Activated CD4-positive, alpha-beta T cell treated with anti-CD3 and anti-CD28 coated beads, Interleukin-2, Interleukin-6, amounts not matched to agents 100 ng/mL and 50 ng/mL, durations not matched to agents 16 hours and 8 hours (primary cell): Measurements from ENCODE around the gene SSU72.
A peak's percentile ranks its signal among the peaks of the same experiment; 100 is the strongest.
"Not testable (repeated sequence)": the region's sequence is repeated elsewhere in the genome, so short reads cannot be mapped to it uniquely, and the experiment has no call there.

Experiments
- DNase-seq: peaks from one replicate; pipeline ENCODE4 v3.0.0-alpha.2; 2020

Gene SSU72

GRCh38 chr1:1594602-1595260 is 20.1 kb upstream of the SSU72 start:
- DNase-seq, result no peak

- DNase-seq, result no peak
Measured at GRCh38 chr1:1593834-1594601, 19.4 kb upstream of the SSU72 start.

DNA sequence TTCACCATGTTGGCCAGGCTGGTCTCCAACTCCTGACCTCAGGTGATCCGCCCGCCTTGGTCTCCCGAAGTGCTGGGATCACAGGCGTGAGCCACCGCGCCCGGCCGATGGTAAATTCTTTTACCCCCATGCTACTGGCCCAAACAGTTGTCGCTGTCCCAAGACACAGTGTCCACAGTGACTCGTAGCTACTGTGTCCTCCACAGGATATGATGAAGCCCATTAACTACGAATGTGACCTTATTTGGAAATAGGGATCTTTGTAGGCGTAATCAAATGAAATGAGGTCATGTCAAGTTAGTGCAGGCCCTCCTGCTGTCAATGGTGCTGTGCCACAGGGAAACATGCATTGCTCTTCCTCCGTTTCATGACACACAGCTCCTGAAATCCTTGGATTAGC is 16.8 kb upstream of the SSU72 start:
- DNase-seq, result no peak

DNA sequence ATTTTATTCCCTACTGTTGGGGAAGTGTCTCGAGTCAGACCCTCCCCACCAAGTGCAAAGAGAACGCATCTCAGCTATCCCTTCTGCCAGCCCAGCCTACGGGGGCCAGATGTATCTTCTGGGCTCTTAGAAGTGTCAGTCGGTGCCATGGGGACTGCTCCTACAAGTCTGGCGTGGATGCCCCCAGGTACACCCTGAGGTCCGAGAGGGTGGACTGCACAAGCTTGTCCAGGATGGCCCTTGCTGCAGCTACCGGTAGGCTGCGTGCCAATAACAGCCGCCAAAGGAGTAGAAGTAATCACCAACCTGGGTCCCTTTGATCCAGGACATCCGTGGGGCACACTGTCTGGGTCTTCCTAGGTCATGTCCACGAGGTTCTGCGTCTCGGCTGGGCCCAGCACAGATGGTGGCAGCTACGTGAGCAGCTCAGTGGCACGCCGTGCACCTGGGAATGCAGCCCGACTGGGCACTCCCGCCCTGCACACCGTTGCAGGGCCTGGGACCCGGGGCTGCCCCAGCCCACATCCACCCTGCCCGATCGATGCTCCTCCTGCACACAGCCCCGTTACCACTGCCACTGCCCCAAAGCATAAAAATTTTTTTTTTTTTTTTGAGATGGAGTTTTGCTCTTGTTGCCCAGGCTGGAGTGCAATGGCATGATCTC is 8.8 kb upstream of the SSU72 start:
- DNase-seq, result no peak

DNA sequence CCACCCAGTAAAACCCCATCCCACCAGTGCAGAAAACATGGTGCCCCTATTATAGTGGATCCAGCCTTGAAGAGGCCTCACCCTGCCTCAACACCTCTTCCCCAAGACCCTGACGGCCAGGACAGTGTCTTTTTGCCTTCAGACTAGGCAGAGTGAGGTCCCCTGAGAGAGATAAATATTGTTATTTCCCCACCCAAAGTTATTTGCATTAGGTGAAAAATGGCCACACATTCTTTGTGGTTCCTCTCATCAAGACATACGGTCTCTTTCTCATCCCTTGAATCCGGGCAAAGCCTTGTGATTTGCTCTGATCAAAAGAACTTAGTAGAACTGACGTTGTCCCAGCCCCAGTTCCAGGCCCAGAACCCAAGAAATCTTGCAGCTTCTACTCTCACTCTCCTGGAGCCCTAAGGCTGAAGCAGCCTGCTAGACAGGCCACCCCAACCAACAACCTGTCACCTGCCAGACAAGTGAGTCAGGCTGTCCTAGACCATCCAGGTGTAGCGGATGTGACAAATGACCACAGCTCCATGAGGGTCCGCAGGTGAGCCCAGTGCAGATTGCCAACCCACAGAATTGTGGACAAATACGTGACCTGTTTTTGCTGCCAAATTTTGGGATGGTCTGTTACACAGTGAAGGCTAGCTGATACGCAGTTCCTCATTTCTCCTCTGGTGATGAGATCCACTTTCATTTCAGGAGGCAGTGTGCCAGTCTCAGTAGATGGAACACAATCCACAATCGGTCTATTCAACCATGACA is 8.1 kb upstream of the SSU72 start:
- DNase-seq, result no peak

DNA sequence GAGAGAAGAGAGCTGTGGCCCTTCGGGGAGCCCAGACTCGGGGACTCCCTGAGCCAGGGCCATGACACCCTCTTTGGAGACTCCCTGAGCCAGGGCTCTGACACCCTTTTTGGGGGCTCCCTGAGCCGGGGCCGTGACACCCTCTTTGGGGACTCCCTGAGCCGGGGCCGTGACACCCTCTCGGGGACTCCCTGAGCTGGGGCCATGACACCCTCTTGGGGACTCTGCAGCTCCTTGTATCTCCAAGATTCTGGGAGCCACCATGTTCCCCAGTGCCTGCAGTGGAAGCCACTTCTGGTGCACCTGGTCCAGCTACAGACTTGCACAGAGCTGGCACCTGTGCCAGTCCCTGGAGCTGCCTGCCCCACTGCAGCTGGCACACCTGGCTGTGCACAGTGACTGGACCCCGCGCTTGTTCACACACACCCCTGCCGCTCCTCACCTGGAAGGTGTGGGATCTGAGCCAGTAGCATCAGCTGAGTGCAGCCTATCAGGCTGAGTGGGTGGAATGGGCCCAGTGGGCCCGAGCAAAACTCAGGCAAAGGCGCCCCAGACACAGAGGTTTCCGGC is 3.8 kb upstream of the SSU72 start:
- no peak for DNase-seq

- no peak for DNase-seq
Measured at GRCh38 chr1:1577367-1578011, 2.8 kb upstream of the SSU72 start.

- DNase-seq, result peak; percentile 75
Measured at GRCh38 chr1:1573843-1574720, 581 bp downstream of the SSU72 start.

DNA sequence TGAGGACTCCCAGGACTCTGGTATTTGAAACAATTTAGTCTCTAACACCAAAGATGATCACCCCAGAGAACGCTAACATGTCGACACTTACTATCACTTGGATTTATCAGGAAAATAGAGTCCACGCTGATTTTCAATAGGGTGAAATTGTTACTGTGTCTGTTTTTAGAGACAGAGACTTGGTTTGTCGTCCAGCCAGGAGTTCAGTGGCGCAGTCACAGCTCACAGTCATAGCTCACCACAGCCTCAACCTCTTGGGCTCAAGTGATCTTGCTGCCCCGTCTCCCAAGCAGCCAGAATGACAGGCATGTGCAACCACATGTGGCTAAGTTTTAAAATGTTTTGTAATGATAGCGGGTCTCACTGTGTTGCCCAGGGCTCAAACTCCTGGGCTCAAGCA is 5.3 kb downstream of the SSU72 start:
- no peak for DNase-seq

DNA sequence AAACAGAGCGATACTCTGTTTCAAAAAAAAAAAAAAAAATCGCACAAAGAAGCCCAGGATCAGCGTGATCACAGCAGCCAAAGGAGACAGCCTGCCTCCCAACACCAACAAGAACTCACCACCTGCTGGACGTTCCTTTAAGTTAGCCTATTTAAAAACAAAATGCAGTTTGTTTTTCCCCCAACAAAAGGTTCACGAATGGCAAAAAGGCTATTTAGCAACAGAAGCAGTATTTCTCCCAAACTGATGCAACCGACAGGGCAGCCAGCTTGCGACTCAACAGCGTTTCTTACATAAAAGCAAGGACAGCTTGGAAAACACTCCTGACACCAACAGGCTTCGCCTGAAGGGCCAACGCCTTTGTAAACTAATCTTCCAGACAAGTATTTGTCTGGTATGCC is 6.8 kb downstream of the SSU72 start:
- no peak for DNase-seq

DNA sequence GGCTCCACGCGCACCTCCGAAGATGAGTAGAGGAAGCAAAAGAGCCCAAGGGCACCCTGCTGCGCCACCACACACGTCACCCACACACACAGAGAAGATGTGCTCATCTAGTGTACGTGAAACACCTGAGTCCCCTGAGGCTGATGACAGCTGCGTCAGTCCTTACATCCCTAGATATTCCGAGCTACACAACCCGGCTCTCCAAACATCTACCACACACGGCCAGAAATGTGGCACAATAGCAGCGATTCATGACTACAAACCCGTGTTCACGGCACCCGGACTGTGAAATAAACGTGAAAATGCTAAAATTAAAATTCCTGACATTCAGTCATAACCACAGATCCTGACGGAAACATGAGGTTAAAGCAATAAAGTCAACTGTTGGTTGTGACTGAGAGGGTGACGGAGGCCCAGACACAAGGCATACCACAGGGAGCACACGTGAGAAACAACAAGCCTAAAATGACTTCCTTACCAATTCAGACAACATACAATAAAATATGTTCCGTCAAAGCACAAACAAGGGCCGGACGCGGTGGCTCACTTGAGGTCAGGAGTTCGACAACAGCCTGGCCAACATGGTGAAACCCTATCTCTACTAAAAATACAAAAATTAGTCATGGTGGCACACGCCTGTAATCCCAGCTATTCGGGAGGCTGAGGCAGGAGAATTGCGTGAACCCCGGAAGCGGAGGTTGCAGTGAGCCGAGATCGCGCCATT is 7.3 kb downstream of the SSU72 start:
- no peak for DNase-seq

GRCh38 chr1:1565340-1565739 is 9.3 kb downstream of the SSU72 start:
- DNase-seq, result no peak

- no peak for DNase-seq
Measured at GRCh38 chr1:1564268-1564667, 10.4 kb downstream of the SSU72 start.

DNA sequence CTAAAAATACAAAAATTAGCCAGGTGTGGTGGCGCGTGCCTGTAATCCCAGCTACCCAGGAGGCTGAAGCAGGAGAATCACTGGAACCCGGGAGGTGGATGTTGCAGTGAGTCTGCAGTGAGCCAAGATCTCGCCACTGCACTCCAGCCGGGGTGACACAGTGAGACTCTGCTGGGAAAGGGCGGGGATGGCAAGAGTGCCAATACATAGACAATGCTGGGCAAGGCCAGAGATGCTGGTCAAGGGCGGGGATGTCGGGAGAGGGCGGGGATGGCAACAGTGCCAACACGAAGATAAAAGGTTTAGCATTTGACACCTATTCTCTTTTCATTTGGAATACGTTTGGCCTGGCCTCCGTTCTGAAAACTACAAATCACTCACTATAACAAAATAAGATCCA is 11.0 kb downstream of the SSU72 start:
- DNase-seq, result no peak

DNA sequence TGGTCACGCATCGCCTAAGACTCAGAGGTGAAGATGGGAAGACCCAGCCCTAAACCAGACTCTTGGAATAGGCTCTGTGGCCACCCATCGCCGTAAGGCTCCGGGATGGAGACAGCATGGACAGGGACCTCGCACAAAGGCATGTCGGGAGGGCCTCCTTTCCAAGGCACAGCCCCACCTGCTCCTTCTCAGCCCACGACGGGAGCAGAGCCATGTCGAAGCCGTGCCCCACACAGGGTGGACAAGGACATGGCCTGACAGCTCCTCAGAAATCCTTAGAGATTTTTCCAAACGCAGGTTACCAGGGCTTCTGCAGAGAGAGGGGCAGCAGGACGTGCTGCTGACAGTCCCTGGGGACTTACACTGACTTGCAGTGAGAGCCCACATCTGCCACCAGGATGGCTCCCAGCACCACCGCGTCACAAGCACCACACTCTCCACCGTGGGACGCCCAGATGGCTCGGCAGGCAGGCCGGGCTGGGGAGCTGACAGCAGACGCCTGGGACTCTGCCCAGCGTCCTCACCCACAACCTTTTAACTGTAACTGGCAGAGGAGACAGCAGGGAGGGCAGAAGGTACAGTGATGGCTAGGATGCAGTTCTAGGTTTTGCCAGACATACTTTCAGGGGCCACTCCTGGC is 12.0 kb downstream of the SSU72 start:
- DNase-seq, result no peak

GRCh38 chr1:1561801-1562470 is 12.7 kb downstream of the SSU72 start:
- DNase-seq, result no peak

GRCh38 chr1:1560178-1560577 is 14.5 kb downstream of the SSU72 start:
- DNase-seq, result no peak

GRCh38 chr1:1559066-1559465 is 15.6 kb downstream of the SSU72 start:
- DNase-seq, result no peak

DNA sequence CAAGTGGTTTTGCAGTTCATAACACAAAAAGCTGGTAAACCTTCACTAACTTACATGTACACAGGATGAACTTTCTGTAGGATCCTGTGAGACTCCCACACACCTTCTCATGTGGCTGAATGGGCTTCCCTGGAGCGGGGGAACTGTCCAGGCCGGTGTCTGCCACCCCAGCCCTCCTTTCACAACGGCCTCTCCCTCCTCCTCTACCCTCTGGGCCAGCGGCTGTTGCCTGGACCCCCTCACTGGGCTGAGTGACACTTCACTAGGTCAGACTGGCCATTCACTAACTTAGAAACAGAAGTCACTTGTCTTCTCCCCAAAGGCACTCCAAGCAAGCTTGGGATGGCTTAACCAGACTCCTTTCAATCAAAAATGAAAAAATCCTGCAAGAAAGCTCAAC is 16.1 kb downstream of the SSU72 start:
- no peak for DNase-seq

DNA sequence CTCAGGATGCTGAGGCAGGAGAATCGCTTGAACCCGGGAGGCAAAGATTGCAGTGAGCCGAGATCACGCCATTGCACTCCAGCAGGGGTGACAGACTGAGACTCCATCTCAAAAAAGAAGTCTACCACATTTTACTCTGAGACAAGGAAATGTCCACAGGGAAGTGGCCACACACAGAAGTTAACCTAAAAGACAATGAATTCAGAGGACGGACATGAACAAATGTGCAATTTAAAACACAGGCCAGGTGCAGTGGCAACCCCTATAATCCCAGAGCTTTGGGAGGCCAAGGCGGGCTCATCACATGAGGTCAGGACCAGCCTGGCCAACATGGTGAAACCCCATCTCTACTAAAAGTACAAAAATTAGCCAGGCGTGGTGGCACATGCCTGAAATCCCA is 17.0 kb downstream of the SSU72 start:
- not testable (repeated sequence) for DNase-seq
